B cell (primary cell): ENCODE measurements around the gene MBD6. TPM values are rescaled to one million over a fixed set of nuclear protein-coding genes. Genes with fewer than 3 reads are reported as not detected.

Experiments
- ATAC-seq: fragments of 200-7000 bp; cut with Tn5 transposase; one replicate; pipeline ENCODE4 v1.10.0; 2021; ENCODE audit warnings: low read depth, mild to moderate bottlenecking, moderate number of reproducible peaks, moderate library complexity
- CTCF ChIA-PET: fragments of 350-600 bp; sonication (Branson Sonifier 250); formaldehyde crosslinking; loops from one replicate; lab custom pipeline; 2021; ENCODE audit warnings: antibody characterized with exemption, inconsistent platforms; lab: Charles Lee
- POLR2A ChIA-PET: fragments of 350-600 bp; sonication (Branson Sonifier 250); formaldehyde crosslinking; loops from one replicate; lab custom pipeline; 2021; ENCODE audit warnings: antibody characterized with exemption; lab: Charles Lee
- DNase-seq: peaks from one replicate; pipeline ENCODE4 v3.0.0; 2013
- H2AFZ ChIP-seq: 2 replicates; pipeline ENCODE4 v1.6.1; 2012; ENCODE audit warnings: mild to moderate bottlenecking, low read depth, low read length; ENCODE audit not compliant: insufficient read depth, poor library complexity, severe bottlenecking
- H3K27ac ChIP-seq, 2 donors: 1 replicate in 1 of 2; 2 replicates in 1 of 2; pipeline ENCODE4 v1.5.1; 2012 to 2013; ENCODE audit warnings: low read length in 2 of 2, mild to moderate bottlenecking in 2 of 2, moderate library complexity in 1 of 2
- H3K27me3 ChIP-seq, 4 experiments: fragments of 200-600 bp in 1 of 4; sonication (generic) in 1 of 4; replicated peaks in 1 of 4; 1 replicate in 2 of 4; 2 replicates in 2 of 4; pipeline versions ENCODE4 v1.6.1 to v1.7.0; 2013 to 2016; ENCODE audit warnings: low read length in 3 of 4, mild to moderate bottlenecking in 2 of 4, mixed read lengths in 1 of 4, moderate library complexity in 1 of 4; ENCODE audit not compliant: insufficient read depth in 4 of 4, control insufficient read depth in 3 of 4; ENCODE audit errors: control extremely low read depth in 1 of 4
- H3K36me3 ChIP-seq, 2 experiments: replicated peaks in 1 of 2; 1 replicate in 1 of 2; 2 replicates in 1 of 2; pipeline versions ENCODE4 v1.6.1 to v1.7.1; 2013; ENCODE audit warnings: low read length in 1 of 2; ENCODE audit not compliant: insufficient read depth in 2 of 2, control insufficient read depth in 1 of 2; ENCODE audit errors: control extremely low read depth in 1 of 2, extremely low read depth in 1 of 2
- H3K4me1 ChIP-seq, 2 donors: fragments of 200-600 bp in 1 of 2; sonication (generic) in 1 of 2; 1 replicate in 1 of 2; 2 replicates in 1 of 2; pipeline versions ENCODE4 v1.5.1 to v1.6.1; 2013 to 2017; ENCODE audit warnings: low read length in 2 of 2; ENCODE audit not compliant: control insufficient read depth in 2 of 2, insufficient read depth in 2 of 2
- H3K4me2 ChIP-seq: replicated peaks from 2 replicates; pipeline ENCODE3; 2012; ENCODE audit warnings: mild to moderate bottlenecking, low read depth, low read length; ENCODE audit not compliant: poor library complexity, severe bottlenecking
- H3K4me3 ChIP-seq, 5 experiments: fragments of 200-600 bp in 1 of 5; sonication (generic) in 1 of 5; 1 replicate in 3 of 5; 2 replicates in 2 of 5; pipeline versions ENCODE4 v1.5.1 to v1.7.0; 2011 to 2016; ENCODE audit warnings: low read length in 4 of 5, mild to moderate bottlenecking in 4 of 5, low read depth in 2 of 5, control low read depth in 1 of 5, moderate library complexity in 1 of 5; ENCODE audit not compliant: insufficient read depth in 1 of 5; ENCODE audit errors: control extremely low read depth in 1 of 5, extremely low read depth in 1 of 5
- H3K79me2 ChIP-seq: fragments of 200-600 bp; sonication (generic); one replicate; pipeline ENCODE4 v1.6.0; 2016; ENCODE audit warnings: low read length; ENCODE audit not compliant: control insufficient read depth, insufficient read depth
- H3K9ac ChIP-seq: fragments of 200-600 bp; sonication (generic); 2 replicates; pipeline ENCODE4 v1.6.1; 2017; ENCODE audit warnings: mild to moderate bottlenecking, low read length, moderate library complexity
- H3K9me3 ChIP-seq, 3 donors: one replicate each; pipeline versions ENCODE4 v1.6.1 to v1.7.1; 2013; ENCODE audit warnings: low read length in 2 of 3; ENCODE audit not compliant: control insufficient read depth in 2 of 3, insufficient read depth in 1 of 3; ENCODE audit errors: control extremely low read depth in 1 of 3
- H4K20me1 ChIP-seq: 2 replicates; pipeline ENCODE4 v1.6.0; 2012; ENCODE audit warnings: mild to moderate bottlenecking, low read length; ENCODE audit not compliant: insufficient read depth, control insufficient read depth, poor library complexity, severe bottlenecking
- H3K27ac Mint-ChIP-seq: one replicate; pipeline ENCODE4 v1.8.0; 2021; ENCODE audit warnings: mixed read lengths
- H3K27me3 Mint-ChIP-seq: one replicate; pipeline ENCODE4 v1.8.0; 2021; ENCODE audit warnings: mixed read lengths
- H3K4me1 Mint-ChIP-seq: one replicate; pipeline ENCODE4 v1.8.0; 2021; ENCODE audit warnings: mixed read lengths
- H3K4me3 Mint-ChIP-seq: one replicate; pipeline ENCODE4 v1.8.0; 2021; ENCODE audit warnings: mixed read lengths
- H3K9me3 Mint-ChIP-seq: one replicate; pipeline ENCODE4 v1.8.0; 2022; ENCODE audit warnings: mixed read lengths; ENCODE audit not compliant: insufficient read depth
- CTCF ChIP-seq: fragments of 200-600 bp; IDR thresholded peaks from one replicate; pipeline ENCODE4 v1.8.0; 2022; ENCODE audit warnings: antibody characterized with exemption, mild to moderate bottlenecking
- EZH2 ChIP-seq: IDR thresholded peaks from 2 replicates; pipeline ENCODE4 v1.6.1; 2012; ENCODE audit warnings: borderline replicate concordance, low read depth, mild to moderate bottlenecking, moderate library complexity, low read length; ENCODE audit not compliant: insufficient read depth, poor library complexity, severe bottlenecking
- WGBS: methylation state at CpG from one replicate; pipeline ENCODE4 v1.1.5; 2013; ENCODE audit warnings: missing lambda C conversion rate; ENCODE audit not compliant: insufficient coverage; 5-methylcytosine and 5-hydroxymethylcytosine counted together
- intact Hi-C: fragments of 100-400 bp; cut with micrococcal nuclease; formaldehyde crosslinking; loops from one replicate; pipeline ENCODE4 v1.10.0; 2022
- polyA plus RNA-seq: library from polyadenylated mRNA; depleted of rRNA; stranded (reverse); fragments of >200 nt; gene quantifications from 2 replicates; pipeline ENCODE4 v1.2.3, GENCODE V29; 2012
- total RNA-seq, 2 donors: library from RNA; stranded (reverse); fragments of 120-200 nt in 1 of 2; gene quantifications; 1 replicate in 1 of 2; 2 replicates in 1 of 2; pipeline versions ENCODE4 v1.2.3 to v1.2.4, GENCODE V29; 2013 to 2022

MBD6 gene
- total and polyA plus RNA-seq, 2 donors (not counting 1 experiment from before 2014, with no cell fraction given): 39.4 to 121 TPM

DNA sequence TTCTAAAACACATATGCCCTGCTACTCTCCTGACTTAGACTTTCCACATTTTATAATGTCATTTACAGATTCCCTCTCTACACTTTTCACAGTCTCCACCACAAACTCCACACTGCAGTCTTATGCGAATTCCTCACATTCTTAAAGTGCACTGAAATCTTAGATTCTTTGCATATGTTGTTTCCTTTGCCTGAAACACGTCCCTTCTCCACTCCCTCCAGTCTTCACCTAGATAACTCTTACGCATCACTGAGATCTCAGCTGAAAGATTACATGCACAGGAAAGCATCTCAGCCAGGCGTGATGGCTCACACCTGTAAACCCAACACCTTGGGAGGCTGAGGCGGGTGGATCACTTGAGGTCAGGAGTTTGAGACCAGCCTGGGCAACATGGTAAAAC is 39.2 kb upstream of the MBD6 start:
- Histone ChIP-seq H2AFZ (no peak overlapping the region), H3K27ac (peak overlapping the region in 1 of 2 donors; percentile 25), H4K20me1 (peaks cover 3% of the 10 kb centered on the region), H3K36me3 (no peaks in the 10 kb centered on the region), H3K9ac (no peak overlapping the region), H3K4me3 (no peak overlapping the region), H3K4me1 (peaks cover 48 to 52% of the 10 kb centered on the region in 2 donors), H3K9me3 (no peaks in the 10 kb centered on the region), H3K79me2 (peaks cover 58% of the 10 kb centered on the region), H3K4me2 (peak overlapping the region; percentile 30), H3K27me3 (no peaks in the 10 kb centered on the region)
- CTCF ChIA-PET: interaction anchor here (0.6 to 1.5 kb wide), 2 partner anchors 21 to 43 kb away, joined by 3 read pairs; no protein-coding TSS in a partner anchor
- TF ChIP-seq EZH2 (no peak), CTCF (no peak)
- H3K9me3 Mint-ChIP-seq: no peaks in the 10 kb centered on the region
- H3K27me3 Mint-ChIP-seq: no peaks in the 10 kb centered on the region
- WGBS: 82% methylated on average over 4 of the region's 5 CpGs
- intact Hi-C loops: loop anchor here (10.0 kb wide), 1 partner anchor 271 kb away; the partner anchor contains the start of genes CDK4 and MARCHF9
- H3K4me1 Mint-ChIP-seq: peaks cover 49% of the 10 kb centered on the region
- H3K4me3 Mint-ChIP-seq: no peak overlapping the region
- POLR2A ChIA-PET: interaction anchor here (0.7 kb wide), 1 partner anchor 53 kb away, joined by 10 read pairs; no protein-coding TSS in a partner anchor
- ATAC-seq: no peak
- peak overlapping the region; percentile 54 for H3K27ac Mint-ChIP-seq
- no peak for DNase-seq

GRCh38 chr12:57485695-57486094 is 36.9 kb upstream of the MBD6 start:
- peaks cover 5% of the 10 kb centered on the region for H4K20me1 ChIP-seq
- no peaks in the 10 kb centered on the region for H3K27me3 Mint-ChIP-seq
- intact Hi-C loops: loop anchor here (2.0 to 10.0 kb wide), 3 partner anchors 55 to 733 kb away; partner anchors contain the start of genes CDK4, MARCHF9, PRIM1 and R3HDM2
- ChIA-PET CTCF (interaction anchor here (2.3 to 3.3 kb wide), 3 partner anchors 9 to 27 kb away, joined by 10 to 18 read pairs (median 15); partner anchors contain the start of gene GLI1), POLR2A (interaction anchor here (0.6 to 1.5 kb wide), 4 partner anchors 8 to 31 kb away, joined by 3 to 4 read pairs (median 4); no protein-coding TSS in a partner anchor)
- H3K4me2 ChIP-seq: no peak overlapping the region
- no peak for ATAC-seq
- H3K4me1 ChIP-seq: peaks cover 33 to 40% of the 10 kb centered on the region in 2 donors
- H3K27me3 ChIP-seq: no peaks in the 10 kb centered on the region
- peaks cover 67% of the 10 kb centered on the region for H3K79me2 ChIP-seq
- H3K9me3 ChIP-seq: no peaks in the 10 kb centered on the region
- no peak overlapping the region for H3K4me3 Mint-ChIP-seq
- H3K9me3 Mint-ChIP-seq: no peaks in the 10 kb centered on the region
- peaks cover 37% of the 10 kb centered on the region for H3K4me1 Mint-ChIP-seq
- DNase-seq: no peak
- no peak overlapping the region for H3K27ac ChIP-seq
- no peak overlapping the region for H3K4me3 ChIP-seq
- H3K36me3 ChIP-seq: peaks cover 0 to 17% of the 10 kb centered on the region in 2 experiments
- H3K27ac Mint-ChIP-seq: peak overlapping the region; percentile 53
- H3K9ac ChIP-seq: no peak overlapping the region
- TF ChIP-seq CTCF: no peak
- no peak for TF ChIP-seq EZH2
- no peak overlapping the region for H2AFZ ChIP-seq
